Measurements from ENCODE around the gene HIKESHI.

The HIKESHI gene

GRCh38 chr11:86262387-86262786 is 39.7 kb upstream of the HIKESHI start:
- no peak for TF ChIP-seq CTCF (IDR thresholded peaks at IDR 0.05; ENCODE audit: insufficient read depth, low read length, missing control alignments)
- ChIA-PET POLR2A (no interaction called here), CTCF (interaction anchor here (0.7 to 3.0 kb wide), 2 partner anchors 221 to 407 kb away, joined by 3 to 9 read pairs; partner anchors contain the start of gene CCDC83)
- H3K4me3 ChIP-seq (ENCODE audit: low read depth, low read length), result no peak overlapping the region
- no peak for DNase-seq (ENCODE audit: low read depth, low spot score)

- TF ChIP-seq CTCF (IDR thresholded peaks at IDR 0.05; ENCODE audit: insufficient read depth, low read length, missing control alignments), result no peak
- CTCF ChIA-PET, result interaction anchor here (1.0 kb wide), 1 partner anchor 15 kb away, joined by 3 read pairs; no protein-coding TSS in a partner anchor
- DNase-seq (ENCODE audit: low read depth, low spot score), result no peak
- POLR2A ChIA-PET, result no interaction called here
- H3K4me3 ChIP-seq (ENCODE audit: low read depth, low read length), result no peak overlapping the region
Observed at GRCh38 chr11:86264649-86265048, 37.4 kb upstream of the HIKESHI start.

- CTCF ChIA-PET, result interaction anchor here (2.0 kb wide), 1 partner anchor 19 kb away, joined by 5 read pairs; no protein-coding TSS in a partner anchor
- POLR2A ChIA-PET, result no interaction called here
- TF ChIP-seq CTCF (IDR thresholded peaks at IDR 0.05; ENCODE audit: insufficient read depth, low read length, missing control alignments), result no peak
- DNase-seq (ENCODE audit: low read depth, low spot score), result no peak
- no peak overlapping the region for H3K4me3 ChIP-seq (ENCODE audit: low read depth, low read length)
Observed at GRCh38 chr11:86265194-86265593, 36.8 kb upstream of the HIKESHI start.

GRCh38 chr11:86269645-86270044 is 32.4 kb upstream of the HIKESHI start:
- DNase-seq (ENCODE audit: low read depth, low spot score), result no peak
- POLR2A ChIA-PET, result no interaction called here
- TF ChIP-seq CTCF (IDR thresholded peaks at IDR 0.05; ENCODE audit: insufficient read depth, low read length, missing control alignments), result no peak
- CTCF ChIA-PET, result no interaction called here
- H3K4me3 ChIP-seq (ENCODE audit: low read depth, low read length), result no peak overlapping the region

GRCh38 chr11:86274503-86274902 is 27.5 kb upstream of the HIKESHI start:
- POLR2A ChIA-PET, result no interaction called here
- CTCF ChIA-PET, result interaction anchor here (0.7 to 0.8 kb wide), 2 partner anchors 14 to 18 kb away, joined by 3 to 4 read pairs; no protein-coding TSS in a partner anchor
- no peak for TF ChIP-seq CTCF (IDR thresholded peaks at IDR 0.05; ENCODE audit: insufficient read depth, low read length, missing control alignments)
- no peak overlapping the region for H3K4me3 ChIP-seq (ENCODE audit: low read depth, low read length)
- DNase-seq (ENCODE audit: low read depth, low spot score), result no peak

- CTCF ChIA-PET, result interaction anchor here (0.9 kb wide), 1 partner anchor 18 kb away, joined by 4 read pairs; no protein-coding TSS in a partner anchor
Observed at GRCh38 chr11:86274999-86275398, 27.0 kb upstream of the HIKESHI start.

More at GRCh38 chr11:86274999-86275398, 27.0 kb upstream of the HIKESHI start:
- H3K4me3 ChIP-seq (ENCODE audit: low read depth, low read length), result no peak overlapping the region
- no peak for TF ChIP-seq CTCF (IDR thresholded peaks at IDR 0.05; ENCODE audit: insufficient read depth, low read length, missing control alignments)
- DNase-seq (ENCODE audit: low read depth, low spot score), result no peak
- POLR2A ChIA-PET, result no interaction called here

All from AG04449 (cell line).